Rectal smooth muscle tissue (tissue), 1 donor: ENCODE measurements around the gene CALB2.

ENCODE experiments used
- H3K27ac ChIP-seq: one replicate; pipeline ENCODE4 v1.7.0; 2013; ENCODE audit warnings: low read depth, low read length, inconsistent platforms
- H3K27me3 ChIP-seq: one replicate; pipeline ENCODE4 v1.7.0; 2013; ENCODE audit warnings: low read length; ENCODE audit not compliant: control insufficient read depth, insufficient read depth
- H3K36me3 ChIP-seq: one replicate; pipeline ENCODE4 v1.7.0; 2013; ENCODE audit warnings: low read length; ENCODE audit not compliant: control insufficient read depth, insufficient read depth
- H3K4me1 ChIP-seq: one replicate; pipeline ENCODE4 v1.7.0; 2013; ENCODE audit warnings: low read length; ENCODE audit not compliant: control insufficient read depth, insufficient read depth
- H3K4me3 ChIP-seq: one replicate; pipeline ENCODE4 v1.7.0; 2013; ENCODE audit warnings: low read length
- H3K9ac ChIP-seq: one replicate; pipeline ENCODE4 v1.7.0; 2013; ENCODE audit warnings: low read length

The CALB2 gene

GRCh38 chr16:71376465-71377157 lies 18.1 kb downstream of the CALB2 start:
- H3K4me1 ChIP-seq: no peaks in the 10 kb centered on the region
- H3K27me3 ChIP-seq: peaks cover 5% of the 10 kb centered on the region
- H3K9ac ChIP-seq: no peak overlapping the region
- H3K27ac ChIP-seq: no peak overlapping the region
- no peaks in the 10 kb centered on the region for H3K36me3 ChIP-seq
- H3K4me3 ChIP-seq: no peak overlapping the region

- H3K27me3 ChIP-seq: no peaks in the 10 kb centered on the region
- H3K27ac ChIP-seq: no peak overlapping the region
- H3K9ac ChIP-seq: no peak overlapping the region
- no peaks in the 10 kb centered on the region for H3K36me3 ChIP-seq
- H3K4me1 ChIP-seq: no peaks in the 10 kb centered on the region
- H3K4me3 ChIP-seq: no peak overlapping the region
These were observed 21.2 kb downstream of the CALB2 start for GRCh38 chr16:71379711-71380110.

GRCh38 chr16:71380831-71381230 lies 22.3 kb downstream of the CALB2 start:
- Histone ChIP-seq H3K4me3 (no peak overlapping the region), H3K4me1 (no peaks in the 10 kb centered on the region), H3K36me3 (no peaks in the 10 kb centered on the region), H3K9ac (no peak overlapping the region), H3K27ac (no peak overlapping the region), H3K27me3 (no peaks in the 10 kb centered on the region)

- Histone ChIP-seq H3K27ac (no peak overlapping the region), H3K9ac (no peak overlapping the region), H3K4me1 (no peaks in the 10 kb centered on the region), H3K27me3 (no peaks in the 10 kb centered on the region), H3K4me3 (no peak overlapping the region), H3K36me3 (no peaks in the 10 kb centered on the region)
These were observed 24.7 kb downstream of the CALB2 start for GRCh38 chr16:71383054-71383773.

GRCh38 chr16:71384073-71384724 lies 25.7 kb downstream of the CALB2 start:
- H3K27me3 ChIP-seq: no peaks in the 10 kb centered on the region
- H3K27ac ChIP-seq: no peak overlapping the region
- H3K9ac ChIP-seq: no peak overlapping the region
- no peak overlapping the region for H3K4me3 ChIP-seq
- H3K4me1 ChIP-seq: no peaks in the 10 kb centered on the region
- no peaks in the 10 kb centered on the region for H3K36me3 ChIP-seq

- Histone ChIP-seq H3K4me1 (no peaks in the 10 kb centered on the region), H3K9ac (no peak overlapping the region), H3K4me3 (no peak overlapping the region), H3K36me3 (no peaks in the 10 kb centered on the region), H3K27me3 (no peaks in the 10 kb centered on the region), H3K27ac (no peak overlapping the region)
These were observed 28.7 kb downstream of the CALB2 start for GRCh38 chr16:71387045-71387871.

- no peaks in the 10 kb centered on the region for H3K4me1 ChIP-seq
- no peak overlapping the region for H3K27ac ChIP-seq
- H3K9ac ChIP-seq: no peak overlapping the region
- no peaks in the 10 kb centered on the region for H3K27me3 ChIP-seq
- H3K4me3 ChIP-seq: no peak overlapping the region
- H3K36me3 ChIP-seq: no peaks in the 10 kb centered on the region
These were observed 30.8 kb downstream of the CALB2 start for GRCh38 chr16:71389330-71389729.

GRCh38 chr16:71396594-71396993 lies 38.1 kb downstream of the CALB2 start:
- Histone ChIP-seq H3K27me3 (no peaks in the 10 kb centered on the region), H3K4me1 (no peaks in the 10 kb centered on the region), H3K36me3 (no peaks in the 10 kb centered on the region), H3K27ac (no peak overlapping the region), H3K9ac (no peak overlapping the region), H3K4me3 (no peak overlapping the region)

- H3K4me3 ChIP-seq: no peak overlapping the region
- H3K27me3 ChIP-seq: peaks cover 3% of the 10 kb centered on the region
- no peak overlapping the region for H3K9ac ChIP-seq
- no peaks in the 10 kb centered on the region for H3K36me3 ChIP-seq
- no peak overlapping the region for H3K27ac ChIP-seq
- no peaks in the 10 kb centered on the region for H3K4me1 ChIP-seq
These were observed 41.5 kb downstream of the CALB2 start for GRCh38 chr16:71399801-71400563.

GRCh38 chr16:71402007-71402406 lies 43.5 kb downstream of the CALB2 start:
- H3K9ac ChIP-seq: no peak overlapping the region
- no peak overlapping the region for H3K4me3 ChIP-seq
- H3K4me1 ChIP-seq: no peaks in the 10 kb centered on the region
- no peaks in the 10 kb centered on the region for H3K36me3 ChIP-seq
- H3K27ac ChIP-seq: no peak overlapping the region
- peaks cover 3% of the 10 kb centered on the region for H3K27me3 ChIP-seq

- Histone ChIP-seq H3K27ac (no peak overlapping the region), H3K9ac (no peak overlapping the region), H3K27me3 (peaks cover 3% of the 10 kb centered on the region), H3K4me3 (no peak overlapping the region), H3K36me3 (no peaks in the 10 kb centered on the region), H3K4me1 (no peaks in the 10 kb centered on the region)
These were observed 44.2 kb downstream of the CALB2 start for GRCh38 chr16:71402674-71403073.
